GM18520 (cell line): ENCODE measurements around the gene TTLL11.

Experiments
- ATAC-seq: cut with Tn5 transposase; IDR thresholded peaks from one replicate; pipeline ENCODE4 v1.9.1; 2021; ENCODE audit not compliant: unreplicated experiment

The TTLL11 gene

DNA sequence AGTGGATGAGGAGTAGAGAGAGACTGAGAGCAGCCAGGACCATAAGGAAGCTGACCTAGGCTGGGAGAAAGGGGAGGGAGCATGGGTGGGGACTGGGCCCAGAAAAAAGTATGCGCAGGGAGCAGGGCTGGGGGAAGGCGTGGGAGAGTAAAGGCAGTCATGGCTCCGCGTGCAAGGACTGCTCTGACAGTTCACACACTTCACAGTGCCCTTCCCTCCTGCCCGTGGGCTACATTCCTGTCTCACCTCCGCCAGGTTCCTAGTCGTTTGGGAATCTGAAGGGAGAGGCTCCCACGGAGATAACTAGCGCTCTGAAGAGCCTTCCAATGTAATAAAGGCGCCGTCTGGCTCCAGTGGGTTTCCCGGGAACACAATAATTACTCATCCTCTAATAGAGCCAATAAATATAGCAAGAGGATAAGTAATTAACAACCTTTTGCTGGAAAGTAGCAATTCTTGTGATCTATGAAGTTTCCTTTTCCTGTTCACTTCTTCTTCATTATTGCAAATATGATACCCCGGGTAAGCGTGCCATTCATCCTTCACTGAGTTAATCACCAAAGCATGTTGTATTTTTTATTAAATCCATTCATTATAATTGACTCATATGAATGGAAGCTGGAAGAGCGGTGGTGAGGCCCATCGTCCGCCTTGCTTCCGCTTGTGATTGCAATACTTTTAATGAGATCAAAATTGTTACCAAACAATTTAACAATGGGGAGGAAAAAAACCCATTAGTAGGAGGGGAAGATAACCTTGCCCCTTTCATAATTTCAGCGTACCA lies 39.3 kb downstream of the TTLL11 start:
- ATAC-seq = no peak

DNA sequence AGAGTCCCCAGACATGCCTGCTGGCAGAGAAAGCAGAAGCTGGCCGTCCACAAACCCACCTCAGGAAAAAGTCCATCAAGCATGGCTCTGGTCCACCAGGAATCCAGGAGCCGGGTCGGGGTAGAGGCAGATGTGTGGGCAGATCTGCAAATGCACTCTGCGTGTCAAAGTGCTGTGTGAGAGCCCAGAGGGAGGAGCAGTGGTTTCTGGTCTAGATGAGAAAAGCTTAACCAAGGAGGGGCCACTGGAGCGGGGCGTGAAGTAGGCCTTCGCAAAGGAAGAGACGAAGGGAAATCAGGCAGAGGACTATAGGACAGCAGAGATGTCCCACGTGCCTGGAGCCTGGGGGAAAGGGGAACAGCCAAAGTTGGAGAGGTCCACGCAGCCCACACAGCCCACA lies 40.0 kb downstream of the TTLL11 start:
- no peak for ATAC-seq

DNA sequence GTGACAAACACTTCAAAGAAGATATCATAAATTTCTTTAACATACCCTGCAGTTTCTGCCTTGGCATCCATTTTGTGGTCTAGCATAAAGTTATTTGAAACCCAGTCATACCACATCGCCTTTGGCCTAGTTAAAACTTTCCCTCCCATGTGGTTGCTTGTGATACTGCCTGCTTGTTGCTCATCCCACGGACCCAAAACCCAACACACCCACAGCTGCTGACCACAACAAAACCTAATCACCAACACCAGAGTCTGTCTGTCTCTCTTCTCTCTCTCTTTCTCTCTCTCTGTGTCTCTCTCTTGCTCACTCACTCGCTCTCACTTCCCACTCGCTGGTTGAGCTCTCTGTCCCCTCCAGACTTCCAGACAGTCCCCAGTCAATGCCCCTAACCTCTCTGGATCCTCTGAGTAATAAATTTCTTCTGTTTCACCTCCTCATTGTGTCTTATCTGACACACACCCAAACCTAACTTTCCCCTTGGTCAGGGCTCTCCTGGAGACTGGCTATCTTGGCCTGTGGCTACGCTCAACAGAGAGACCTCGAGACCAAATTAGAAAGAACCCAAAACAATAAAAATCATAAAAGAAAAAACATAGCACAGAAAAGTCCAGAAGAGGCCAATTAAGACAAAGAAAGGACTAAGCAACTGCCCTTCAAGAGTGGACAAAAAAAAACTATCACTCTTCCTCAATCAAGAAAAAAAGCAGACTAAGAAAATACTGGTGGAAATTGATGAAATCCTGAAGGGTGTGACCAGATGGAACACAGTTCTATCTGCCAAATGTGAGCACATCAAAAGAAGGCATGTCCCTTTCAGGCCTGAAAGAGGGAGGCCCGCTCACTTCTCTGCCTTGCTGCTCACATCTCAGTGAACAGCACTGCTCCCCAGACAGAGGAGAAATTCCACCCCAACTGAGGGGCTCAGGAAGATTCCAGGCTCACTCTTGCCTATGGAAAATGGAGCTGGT lies 41.5 kb downstream of the TTLL11 start:
- ATAC-seq = no peak

DNA sequence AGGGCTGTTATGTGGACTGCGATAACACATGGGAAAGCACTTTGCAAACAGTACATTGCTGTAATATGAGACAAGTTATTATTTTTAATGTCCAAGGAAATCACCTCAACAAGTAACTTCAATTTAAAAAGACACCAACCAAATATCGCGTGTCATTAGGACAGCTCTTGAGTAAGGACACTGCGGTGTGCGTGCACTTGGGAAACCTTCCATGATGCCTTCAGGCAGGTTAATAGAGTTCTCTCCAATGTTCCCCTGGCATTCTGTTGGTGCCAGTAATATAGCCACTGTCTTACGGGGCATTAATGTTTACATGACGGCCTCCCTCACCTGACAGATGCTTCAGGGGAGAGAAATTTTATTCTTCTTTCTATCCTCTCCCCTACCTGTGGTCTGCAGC lies 42.9 kb downstream of the TTLL11 start:
- no peak for ATAC-seq

DNA sequence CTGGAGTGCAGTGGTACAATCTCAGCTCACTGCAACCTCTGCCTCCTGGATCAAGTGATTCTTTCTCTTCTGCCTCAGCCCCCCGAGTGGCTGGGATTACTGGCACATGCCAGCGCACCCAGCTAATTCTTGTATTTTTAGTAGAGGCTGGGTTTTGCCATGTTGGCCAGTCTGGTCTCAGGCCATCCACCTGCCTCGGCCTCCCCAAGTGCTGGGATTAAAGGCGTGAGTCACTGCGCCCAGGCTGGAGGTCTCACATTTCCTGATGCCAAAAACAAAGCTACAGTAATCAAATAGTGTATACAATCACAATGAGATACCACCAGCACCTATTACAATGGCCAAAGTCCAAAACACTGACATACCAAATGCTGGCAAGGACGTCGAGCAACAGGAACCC lies 51.1 kb downstream of the TTLL11 start:
- no peak for ATAC-seq

DNA sequence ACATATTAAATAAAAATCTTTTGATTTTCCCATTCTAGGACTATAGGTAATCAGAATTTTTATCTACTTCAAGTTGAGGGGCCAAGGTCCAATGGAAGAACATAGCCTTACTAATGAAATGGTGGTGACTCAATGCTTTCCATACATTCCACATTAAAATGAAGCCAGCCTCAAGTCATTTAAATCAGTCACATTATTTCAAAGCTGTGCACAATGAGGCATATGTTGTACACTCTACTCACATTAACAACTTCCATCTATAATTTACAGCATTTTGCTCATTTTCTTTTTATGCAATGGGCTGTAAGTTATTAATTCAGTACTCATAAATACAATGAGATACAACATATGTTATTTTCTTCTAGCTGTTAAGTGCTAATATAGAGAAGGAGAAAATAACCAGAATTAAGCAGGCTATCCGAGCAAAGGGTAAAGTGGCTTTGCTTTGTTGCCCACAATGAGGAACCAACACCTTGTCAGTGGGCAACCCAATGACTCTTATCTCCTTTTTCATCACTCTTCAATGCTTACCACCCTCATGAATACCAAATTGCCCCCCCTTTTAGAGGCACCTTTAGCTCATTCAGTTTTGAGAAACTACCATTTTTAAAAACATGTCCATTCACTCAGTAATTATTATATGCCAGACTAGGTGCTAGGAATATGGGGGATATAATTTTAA lies 52.4 kb downstream of the TTLL11 start:
- no peak for ATAC-seq

DNA sequence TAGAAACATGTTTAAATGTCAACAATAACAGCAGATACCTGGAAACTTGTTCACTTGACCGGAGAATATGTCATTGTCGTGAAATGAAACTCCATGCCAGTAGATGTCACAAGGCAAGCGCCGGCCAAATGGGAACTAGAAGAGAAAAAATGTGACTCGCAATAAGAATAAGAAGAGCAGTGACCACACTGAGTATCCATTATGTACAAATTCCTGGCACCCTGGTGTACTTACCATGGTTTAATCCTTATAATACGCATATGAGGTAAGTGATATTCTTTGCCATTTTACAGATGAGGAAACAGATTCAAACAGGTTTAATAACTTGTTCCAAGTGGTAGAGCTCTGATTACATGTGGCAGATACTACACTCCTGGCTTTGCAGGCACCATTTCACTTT lies 53.9 kb downstream of the TTLL11 start:
- no peak for ATAC-seq

DNA sequence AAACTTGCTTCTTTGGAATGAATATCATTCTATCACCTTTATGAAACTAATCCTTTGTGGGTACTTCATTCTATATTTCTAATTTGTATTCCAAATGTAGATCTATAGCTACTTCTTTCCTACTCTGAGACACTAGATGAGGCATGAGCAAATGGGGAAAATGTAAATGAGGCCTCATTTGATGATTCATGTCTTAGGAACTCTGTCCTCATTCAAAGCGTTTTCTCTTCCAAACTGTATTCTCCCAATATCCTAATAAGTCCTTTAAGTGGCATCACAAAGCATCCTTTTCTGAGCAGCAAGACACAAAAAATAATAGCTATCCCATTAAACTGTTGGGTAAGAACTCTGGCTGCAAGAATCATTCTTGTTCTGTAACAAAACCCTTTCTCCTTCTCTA lies 56.1 kb downstream of the TTLL11 start:
- ATAC-seq = no peak

DNA sequence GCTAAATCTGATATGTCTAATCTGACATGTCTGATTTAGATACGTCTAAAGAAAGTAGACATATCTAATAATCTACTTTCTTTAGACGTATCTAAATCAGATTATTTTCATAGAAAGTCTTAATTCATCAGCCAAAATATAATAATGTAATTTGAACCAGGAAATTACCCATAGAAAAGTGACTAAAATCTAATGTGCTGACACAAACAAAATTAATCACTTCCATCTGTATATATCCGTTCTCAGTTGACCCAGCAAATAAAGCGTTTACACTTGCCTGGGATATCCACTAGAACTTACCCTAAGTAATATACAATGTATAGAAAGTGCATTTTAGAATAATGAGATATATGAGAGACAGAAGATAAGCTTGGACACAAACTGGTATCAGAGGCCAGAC lies 56.7 kb downstream of the TTLL11 start:
- ATAC-seq = no peak

DNA sequence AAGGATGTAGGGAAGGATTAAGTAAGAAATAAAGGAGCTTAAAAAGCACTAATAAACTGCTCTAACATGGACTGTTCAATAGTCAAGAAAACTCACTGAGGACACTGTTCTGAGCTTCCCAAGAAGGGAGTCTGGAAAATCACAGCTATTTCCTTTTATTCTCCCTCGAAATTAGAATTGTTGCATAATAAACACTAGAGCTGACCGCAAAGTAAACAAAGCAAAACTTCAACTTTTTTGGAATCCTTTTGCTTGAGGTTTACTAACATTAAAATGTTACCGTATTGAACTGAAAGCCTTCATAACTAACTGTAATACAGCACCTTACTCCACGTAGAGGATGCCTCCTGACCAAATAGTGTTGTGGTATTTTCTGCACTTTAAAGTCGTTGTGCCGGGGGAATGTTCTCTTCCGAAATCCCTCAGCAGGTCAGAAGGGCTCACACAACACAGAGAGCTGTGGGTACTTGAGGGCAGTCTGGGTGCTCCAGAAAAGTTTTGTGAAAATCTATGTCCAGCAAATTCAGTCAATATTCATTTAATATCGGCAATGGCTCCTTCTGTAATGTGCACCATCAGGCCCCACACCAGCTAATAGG lies 59.2 kb downstream of the TTLL11 start:
- ATAC-seq = no peak

DNA sequence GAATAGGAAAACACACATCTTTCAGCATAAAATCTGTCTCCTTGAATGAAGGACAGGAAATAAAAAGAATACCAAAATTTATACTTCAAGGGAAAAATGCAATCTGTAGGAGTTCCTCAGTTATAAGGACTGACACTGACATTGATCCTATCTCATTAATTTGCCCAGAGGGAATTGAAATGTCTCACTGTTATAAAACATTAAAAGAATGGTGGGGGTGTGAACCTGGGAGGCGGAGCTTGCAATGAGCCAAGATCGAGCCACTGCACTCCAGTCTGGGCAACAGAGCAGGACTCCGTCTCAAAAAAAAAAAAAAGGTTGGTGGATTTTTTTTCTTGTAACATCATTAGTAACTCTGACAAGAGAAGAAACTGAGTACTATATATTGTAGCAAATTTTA lies 60.8 kb downstream of the TTLL11 start:
- no peak for ATAC-seq

DNA sequence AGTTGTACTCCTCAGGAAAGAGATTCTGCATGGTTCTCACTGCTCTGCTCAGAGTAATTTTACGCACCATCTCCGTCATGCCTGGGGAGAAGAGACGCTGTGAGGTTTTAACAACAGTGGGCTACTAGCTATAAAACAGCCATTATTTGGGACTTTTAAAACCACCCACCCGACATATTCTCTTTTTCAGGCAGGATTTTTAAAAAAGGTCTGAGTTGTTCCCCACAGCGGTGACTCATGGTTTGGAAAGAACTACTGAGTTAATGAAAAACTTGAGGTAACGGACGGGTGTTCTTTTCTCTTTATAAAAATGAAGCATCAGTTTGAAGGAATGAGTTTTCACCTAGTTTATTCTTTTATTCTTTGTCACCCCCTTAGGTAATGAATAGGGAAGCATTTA lies 61.3 kb downstream of the TTLL11 start:
- no peak for ATAC-seq

DNA sequence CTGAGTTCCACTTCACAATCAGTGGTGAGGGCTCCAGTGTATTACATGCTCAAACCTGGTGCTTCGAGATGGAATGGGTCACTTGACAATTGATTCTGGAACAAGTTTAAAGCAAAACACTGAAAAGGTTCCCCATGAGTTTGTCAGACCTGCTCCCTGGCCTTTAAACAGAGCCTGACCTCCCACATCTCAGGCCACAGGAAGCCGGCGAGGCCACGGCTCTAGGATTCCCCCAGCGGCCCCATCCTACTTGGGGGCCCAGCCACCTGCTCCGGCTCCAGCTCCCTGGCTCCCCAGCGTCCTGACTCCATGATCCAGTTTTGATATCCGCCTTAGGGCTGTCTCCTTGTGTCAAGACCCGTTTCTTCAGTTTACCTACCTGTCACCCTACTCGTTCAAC lies 62.0 kb downstream of the TTLL11 start:
- ATAC-seq = no peak

DNA sequence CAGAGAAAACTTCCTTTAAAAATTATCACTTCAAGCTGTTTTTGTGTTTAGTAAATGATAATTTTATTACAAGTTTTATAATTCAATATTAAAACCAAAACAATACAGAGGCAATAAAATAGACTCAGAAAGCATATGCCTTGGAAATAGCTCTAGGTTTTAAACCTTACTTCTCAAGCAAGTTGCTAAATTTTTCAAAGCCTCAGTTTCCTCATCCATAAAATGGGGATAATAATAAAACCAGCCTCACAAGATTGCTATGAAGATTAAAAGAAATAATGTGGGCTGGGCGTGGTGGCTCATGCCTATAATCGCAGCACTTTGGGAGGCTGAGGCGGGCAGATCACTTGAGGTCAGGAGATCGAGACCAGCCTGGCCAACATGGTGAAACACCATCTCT lies 62.8 kb downstream of the TTLL11 start:
- no peak for ATAC-seq

DNA sequence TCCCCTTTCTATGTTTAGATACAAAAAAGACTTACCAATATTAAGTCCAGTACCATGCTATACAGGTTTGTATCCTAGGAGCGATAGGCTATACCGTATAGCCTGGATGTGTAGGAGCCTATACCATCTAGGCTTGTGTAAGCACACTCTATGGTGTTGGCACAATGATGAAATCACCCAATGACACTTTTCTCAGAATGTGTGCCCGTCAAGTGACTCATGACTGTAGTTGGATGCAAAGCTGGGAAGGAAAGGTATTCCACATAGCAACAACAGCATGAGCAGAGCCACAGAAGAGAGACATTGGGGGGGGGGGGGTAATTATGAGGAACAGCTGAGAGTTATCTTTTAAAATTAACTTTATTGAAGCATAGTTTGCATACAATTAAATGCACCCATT lies 63.2 kb downstream of the TTLL11 start:
- no peak for ATAC-seq

DNA sequence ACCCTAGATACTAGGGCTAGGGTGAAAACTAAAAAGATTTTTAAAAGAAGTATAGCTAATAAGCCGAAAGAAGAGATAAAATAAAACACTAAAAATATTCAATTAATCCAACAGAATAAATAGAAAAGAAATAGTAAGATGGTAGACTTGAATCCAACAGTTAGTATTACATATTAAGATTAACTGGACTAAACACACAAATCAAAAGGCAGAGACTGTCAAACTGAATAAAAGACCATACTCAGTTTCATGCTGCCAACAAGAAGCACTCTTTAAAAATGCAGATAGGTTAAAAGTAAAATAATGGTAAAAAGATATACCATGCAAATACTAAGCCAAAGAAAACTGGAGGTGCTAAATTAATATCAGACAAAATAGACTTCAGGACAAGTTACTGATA lies 65.0 kb downstream of the TTLL11 start:
- ATAC-seq = no peak

DNA sequence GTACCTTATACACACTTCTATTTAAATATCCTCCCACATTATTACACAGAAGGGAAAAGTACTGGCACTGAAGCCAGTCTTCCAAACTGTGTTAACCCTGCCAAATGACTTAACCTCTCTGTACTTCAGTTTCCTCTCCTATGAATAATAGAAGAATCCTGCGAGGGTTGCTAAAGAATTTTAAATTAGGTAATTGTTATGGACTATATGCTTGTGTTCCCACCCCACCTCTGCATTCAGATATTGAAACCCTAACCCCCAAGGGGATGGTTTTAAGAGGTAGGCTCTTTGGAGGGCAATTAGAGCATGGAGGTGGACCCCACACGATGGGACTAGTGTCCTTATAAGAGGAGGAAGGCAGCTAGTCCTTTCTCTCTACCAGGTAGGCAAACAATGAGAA lies 72.7 kb downstream of the TTLL11 start:
- no peak for ATAC-seq

DNA sequence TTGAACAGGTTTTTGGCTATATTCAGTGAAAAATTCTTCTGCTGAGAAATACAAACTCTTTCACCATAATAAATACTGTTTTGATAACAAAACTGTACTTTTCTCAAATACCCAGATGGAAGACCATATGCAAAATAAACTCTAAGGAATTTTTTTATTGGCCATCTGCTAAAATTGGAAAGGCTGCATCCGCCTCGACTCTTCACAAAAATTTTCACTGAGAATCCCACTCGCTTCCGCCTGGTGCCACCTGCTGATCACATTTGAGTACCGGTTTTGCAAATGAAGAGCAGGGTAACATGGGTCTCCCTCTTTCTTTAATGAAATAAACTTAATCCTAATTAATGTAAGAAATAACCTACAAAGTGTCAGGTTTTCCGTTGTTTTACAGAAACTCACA lies 76.4 kb downstream of the TTLL11 start:
- ATAC-seq = no peak

DNA sequence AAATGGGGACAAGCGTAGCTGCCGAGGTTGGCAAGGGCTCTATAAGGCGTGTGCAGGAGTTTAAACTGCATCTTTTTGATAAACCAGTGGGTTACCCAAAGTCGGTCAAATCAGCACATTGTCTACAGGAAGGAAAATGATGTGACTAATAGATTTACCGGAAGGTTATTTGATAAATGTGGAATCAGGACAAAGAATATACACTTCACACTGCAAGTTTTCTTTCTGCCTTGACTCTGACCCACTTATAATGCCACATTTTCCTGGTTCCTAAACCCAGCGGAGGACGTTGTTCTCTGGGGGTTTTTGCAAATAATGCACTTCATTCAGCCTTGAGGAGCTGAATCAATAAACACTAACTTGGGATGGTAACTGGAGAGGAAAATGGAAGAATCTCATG lies 76.8 kb downstream of the TTLL11 start:
- ATAC-seq = no peak

DNA sequence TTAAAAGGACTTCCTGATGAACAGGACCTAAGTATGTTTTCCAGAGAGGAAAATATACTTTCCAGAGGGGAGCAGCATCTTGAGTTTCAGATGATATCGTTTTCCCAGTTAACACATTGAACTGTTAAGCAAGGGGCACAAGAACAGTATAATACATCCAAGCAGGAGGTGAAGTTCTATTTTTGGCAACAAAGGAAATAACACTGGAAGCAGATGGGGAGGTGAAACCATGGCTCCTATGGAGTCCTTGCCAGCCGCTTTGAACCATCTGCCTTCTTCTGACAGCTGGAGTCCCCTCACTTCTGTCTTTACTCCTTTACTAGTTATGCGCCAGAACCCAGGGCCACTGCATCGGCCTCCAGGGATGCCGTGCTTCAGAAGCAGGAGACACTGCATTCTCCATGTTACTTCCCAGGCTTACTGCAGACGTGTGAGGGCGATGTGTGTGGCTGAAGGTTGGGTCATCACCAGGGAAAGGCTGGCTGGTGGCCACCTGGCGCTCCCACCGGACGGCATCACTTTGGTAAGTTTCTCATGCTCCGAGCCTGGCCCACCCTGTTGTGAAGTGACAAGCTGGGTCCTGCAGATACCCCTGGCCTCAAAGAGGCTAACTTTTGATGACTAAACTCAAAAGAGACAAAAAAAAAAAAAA lies 77.8 kb downstream of the TTLL11 start:
- no peak for ATAC-seq
